Stomach (tissue), 4 donors: ENCODE results near the gene ADAM12.

Source experiments
- CTCF ChIP-seq, 7 experiments: fragments of 450-650 bp in 4 of 7; fragments of 200-600 bp in 3 of 7; sonication (generic) in 3 of 7; IDR thresholded peaks; one replicate each; pipeline ENCODE4 v1.5.1; 2016 to 2019; ENCODE audit warnings: antibody characterized with exemption in 7 of 7, control low read depth in 2 of 7, mild to moderate bottlenecking in 1 of 7
- POLR2A ChIP-seq, 4 donors: fragments of 450-650 bp; IDR thresholded peaks; one replicate each; pipeline ENCODE4 v1.6.1; 2016; ENCODE audit warnings: antibody characterized with exemption in 4 of 4, control low read depth in 2 of 4, mild to moderate bottlenecking in 1 of 4, moderate library complexity in 1 of 4

GRCh38 chr10:126423732-126424491, 35.6 kb upstream of the ADAM12 start:
- TF ChIP-seq CTCF (IDR thresholded peaks at IDR 0.05) (no peak), POLR2A (IDR thresholded peaks at IDR 0.05) (no peak)
